Measurements from ENCODE around the gene PRKAA1. TPM values are rescaled to one million over a fixed set of nuclear protein-coding genes. Genes with fewer than 3 reads are reported as not detected.

The PRKAA1 gene
- total RNA-seq, 1 experiment from 2014 or later = 31.2 TPM

GRCh38 chr5:40733879-40734563, 64.2 kb downstream of the PRKAA1 start:
- POLR2A ChIA-PET = no interaction called here
- Mint-ChIP-seq H3K9me3 (no peaks in the 10 kb centered on the region), H3K4me1 (no peaks in the 10 kb centered on the region), H3K27me3 (ENCODE audit: low read depth) (no peaks in the 10 kb centered on the region), H3K4me3 (no peak overlapping the region), H3K27ac (no peak overlapping the region), H3K36me3 (no peaks in the 10 kb centered on the region)
- TF ChIP-seq SMAD4 (CRISPR knock-in tag; IDR thresholded peaks at IDR 0.05) = no peak
- no peak for TF ChIP-seq JUN (CRISPR knock-in tag; IDR thresholded peaks at IDR 0.05)
- no peak for TF ChIP-seq RORB (CRISPR knock-in tag; IDR thresholded peaks at IDR 0.05)
- TF ChIP-seq, protein P1, sequence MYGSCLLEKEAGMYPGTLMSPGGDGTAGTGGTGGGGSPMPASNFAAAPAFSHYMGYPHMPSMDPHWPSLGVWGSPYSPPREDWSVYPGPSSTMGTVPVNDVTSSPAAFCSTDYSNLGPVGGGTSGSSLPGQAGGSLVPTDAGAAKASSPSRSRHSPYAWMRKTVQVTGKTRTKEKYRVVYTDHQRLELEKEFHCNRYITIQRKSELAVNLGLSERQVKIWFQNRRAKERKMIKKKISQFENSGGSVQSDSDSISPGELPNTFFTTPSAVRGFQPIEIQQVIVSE (CRISPR knock-in tag; IDR thresholded peaks at IDR 0.05; ENCODE audit: borderline replicate concordance) = no peak
- no peak for TF ChIP-seq AFF4 (CRISPR knock-in tag; IDR thresholded peaks at IDR 0.05; ENCODE audit: borderline replicate concordance)
- TF ChIP-seq ZNF416 (CRISPR knock-in tag; IDR thresholded peaks at IDR 0.05) = no peak
- no peak for TF ChIP-seq TEAD1 (CRISPR knock-in tag; IDR thresholded peaks at IDR 0.05)
- TF ChIP-seq TCF7 (CRISPR knock-in tag; IDR thresholded peaks at IDR 0.05; ENCODE audit: low read depth) = no peak
- TF ChIP-seq ETV6 (CRISPR knock-in tag; IDR thresholded peaks at IDR 0.05) = no peak
- no peak for TF ChIP-seq HMGXB4 (CRISPR knock-in tag; IDR thresholded peaks at IDR 0.05)
- TF ChIP-seq ATF1 (CRISPR knock-in tag; IDR thresholded peaks at IDR 0.05) = no peak
- TF ChIP-seq ZBTB43 (CRISPR knock-in tag; IDR thresholded peaks at IDR 0.05) = no peak
- no peak for TF ChIP-seq USF2 (CRISPR knock-in tag; IDR thresholded peaks at IDR 0.05)
- no peak for TF ChIP-seq STAT6 (CRISPR knock-in tag; conservative IDR thresholded peaks at IDR 0.05; ENCODE audit: low read depth)
- TF ChIP-seq, protein P2, sequence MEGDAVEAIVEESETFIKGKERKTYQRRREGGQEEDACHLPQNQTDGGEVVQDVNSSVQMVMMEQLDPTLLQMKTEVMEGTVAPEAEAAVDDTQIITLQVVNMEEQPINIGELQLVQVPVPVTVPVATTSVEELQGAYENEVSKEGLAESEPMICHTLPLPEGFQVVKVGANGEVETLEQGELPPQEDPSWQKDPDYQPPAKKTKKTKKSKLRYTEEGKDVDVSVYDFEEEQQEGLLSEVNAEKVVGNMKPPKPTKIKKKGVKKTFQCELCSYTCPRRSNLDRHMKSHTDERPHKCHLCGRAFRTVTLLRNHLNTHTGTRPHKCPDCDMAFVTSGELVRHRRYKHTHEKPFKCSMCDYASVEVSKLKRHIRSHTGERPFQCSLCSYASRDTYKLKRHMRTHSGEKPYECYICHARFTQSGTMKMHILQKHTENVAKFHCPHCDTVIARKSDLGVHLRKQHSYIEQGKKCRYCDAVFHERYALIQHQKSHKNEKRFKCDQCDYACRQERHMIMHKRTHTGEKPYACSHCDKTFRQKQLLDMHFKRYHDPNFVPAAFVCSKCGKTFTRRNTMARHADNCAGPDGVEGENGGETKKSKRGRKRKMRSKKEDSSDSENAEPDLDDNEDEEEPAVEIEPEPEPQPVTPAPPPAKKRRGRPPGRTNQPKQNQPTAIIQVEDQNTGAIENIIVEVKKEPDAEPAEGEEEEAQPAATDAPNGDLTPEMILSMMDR (IDR thresholded peaks at IDR 0.05) = no peak
- CTCF ChIA-PET = interaction anchor here (1.2 to 1.5 kb wide), 3 partner anchors 9 to 53 kb away, joined by 3 read pairs; no protein-coding TSS in a partner anchor
- no peak for DNase-seq (ENCODE audit: low spot score)
- no peak for ATAC-seq

Data from WTC11 (cell line).